ENCODE data around the gene KRT7.

Gene KRT7

DNA sequence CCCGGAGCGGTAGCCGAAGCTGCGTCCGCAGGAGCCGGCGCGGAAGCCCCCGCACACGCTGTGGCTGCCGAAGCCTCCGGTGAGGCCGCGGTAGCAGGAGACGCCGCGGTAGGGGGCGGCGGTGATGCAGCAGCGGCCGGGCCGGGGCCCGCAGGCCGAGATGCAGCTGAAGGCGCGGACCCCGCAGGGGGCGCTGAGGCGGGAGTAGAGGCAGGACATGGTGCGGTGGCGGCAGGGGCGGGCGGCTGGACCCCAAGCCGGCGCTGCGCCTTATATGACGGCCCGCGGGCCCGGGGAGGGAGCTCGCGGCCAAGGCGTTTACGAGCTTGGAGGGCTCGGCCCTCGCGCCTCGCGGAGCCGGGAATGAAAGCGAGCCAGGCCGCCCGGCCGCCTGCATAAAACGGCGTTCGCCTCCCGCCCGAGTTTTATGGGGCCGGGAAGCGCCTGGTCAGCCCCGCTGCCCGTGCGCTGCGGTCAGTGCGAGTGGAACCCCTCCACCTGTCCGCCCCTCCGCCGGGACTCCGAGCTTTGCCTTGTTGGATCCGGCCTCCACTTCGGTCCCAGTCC, 25.4 kb downstream of the KRT7 start:
- DNase-seq = no peak

GRCh38 chr12:52259657-52260243, 26.7 kb downstream of the KRT7 start:
- no peak for DNase-seq

DNA sequence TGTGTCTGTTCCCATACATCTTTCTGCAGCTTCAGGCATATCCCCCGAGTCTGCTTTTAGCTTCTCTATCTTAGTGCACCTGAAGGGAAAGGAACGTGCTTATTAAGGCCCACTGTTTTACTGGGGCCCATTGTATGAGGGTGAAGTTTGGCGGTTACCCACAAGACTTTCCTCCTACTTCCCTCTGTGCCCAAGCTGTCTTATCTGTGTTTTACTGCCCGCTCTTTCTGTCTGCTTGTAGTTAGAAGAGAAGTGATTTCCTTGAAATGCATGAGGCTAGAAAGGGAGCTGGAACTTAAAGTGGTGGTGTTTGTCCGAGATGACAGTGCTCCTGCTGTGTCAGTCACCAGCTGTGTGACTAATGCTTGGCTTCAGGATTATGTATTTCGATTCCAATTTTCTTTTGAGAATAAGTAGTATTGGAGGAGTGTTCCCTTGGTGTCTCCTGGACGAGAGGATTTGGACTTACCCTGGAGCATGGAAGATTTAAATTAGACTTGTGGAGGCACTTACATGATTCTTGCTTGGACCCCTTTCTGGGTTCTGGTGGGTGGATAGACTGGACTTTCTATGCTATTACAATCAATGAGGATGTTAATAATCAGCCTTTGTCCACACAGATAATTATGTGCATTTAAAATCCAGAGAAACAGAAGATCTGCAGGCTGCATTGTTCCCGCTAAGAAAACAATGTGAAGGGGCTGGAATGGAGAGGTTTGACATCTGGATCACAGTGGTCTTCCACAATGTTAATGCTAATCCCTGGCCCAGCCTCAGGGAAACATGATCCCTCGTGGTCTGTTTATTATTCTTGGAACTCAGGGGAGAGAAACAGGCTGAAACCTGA, 27.5 kb downstream of the KRT7 start:
- no peak for DNase-seq

DNA sequence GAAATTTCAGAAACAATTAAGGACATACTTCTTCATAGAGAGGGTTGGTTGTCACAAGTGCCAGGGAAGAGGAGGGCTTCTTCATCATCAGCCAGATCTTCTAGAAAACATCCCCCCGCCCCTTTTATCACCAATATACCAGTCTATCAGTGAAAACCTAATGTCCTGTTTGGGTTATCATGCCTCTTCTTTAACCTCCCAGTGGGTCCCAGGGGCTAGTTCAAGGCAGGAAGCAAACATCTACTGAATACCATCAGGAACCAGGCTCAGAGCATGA, 28.1 kb downstream of the KRT7 start:
- no peak for DNase-seq

DNA sequence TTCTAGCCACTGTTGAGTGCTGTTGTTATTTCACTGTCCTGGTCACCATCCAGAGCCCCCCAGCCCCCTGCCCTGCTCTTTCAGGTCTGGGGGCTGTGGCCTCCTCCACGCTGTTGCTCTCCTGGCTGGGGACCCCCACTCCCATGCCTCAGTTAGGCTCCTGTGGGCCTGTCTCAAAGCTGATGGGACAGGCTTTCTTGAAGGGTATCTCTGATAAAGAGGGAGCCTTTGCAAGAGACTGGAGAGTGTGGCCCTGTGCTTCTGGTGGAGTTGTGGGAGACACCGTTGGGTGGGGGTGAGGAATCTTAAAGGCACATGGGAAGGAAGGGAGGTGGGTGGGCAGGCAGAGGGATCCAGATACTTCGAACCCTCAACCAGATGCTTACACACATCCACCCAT, 29.2 kb downstream of the KRT7 start:
- DNase-seq = no peak

GRCh38 chr12:52263761-52264434, 30.9 kb downstream of the KRT7 start:
- DNase-seq = no peak

- DNase-seq = no peak
Measured at GRCh38 chr12:52264435-52264825, 31.4 kb downstream of the KRT7 start.

DNA sequence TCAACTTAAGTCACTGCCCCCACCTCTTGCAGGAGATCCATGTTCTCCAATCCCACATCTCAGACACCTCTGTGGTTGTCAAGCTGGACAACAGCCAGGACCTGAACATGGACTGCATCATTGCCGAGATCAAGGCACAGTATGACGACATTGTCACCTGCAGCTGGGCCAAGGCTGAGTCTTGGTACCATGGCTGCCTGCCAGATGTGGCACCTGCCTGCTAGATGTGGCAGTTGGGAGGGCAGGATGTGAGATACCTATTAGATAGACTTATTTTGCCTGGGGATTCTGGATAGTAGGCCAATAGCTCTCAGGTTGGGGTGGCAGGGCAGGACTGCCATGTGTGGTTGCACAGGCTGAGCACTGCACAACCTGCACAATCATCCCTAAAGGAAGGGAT, 33.5 kb downstream of the KRT7 start:
- no peak for DNase-seq

DNA sequence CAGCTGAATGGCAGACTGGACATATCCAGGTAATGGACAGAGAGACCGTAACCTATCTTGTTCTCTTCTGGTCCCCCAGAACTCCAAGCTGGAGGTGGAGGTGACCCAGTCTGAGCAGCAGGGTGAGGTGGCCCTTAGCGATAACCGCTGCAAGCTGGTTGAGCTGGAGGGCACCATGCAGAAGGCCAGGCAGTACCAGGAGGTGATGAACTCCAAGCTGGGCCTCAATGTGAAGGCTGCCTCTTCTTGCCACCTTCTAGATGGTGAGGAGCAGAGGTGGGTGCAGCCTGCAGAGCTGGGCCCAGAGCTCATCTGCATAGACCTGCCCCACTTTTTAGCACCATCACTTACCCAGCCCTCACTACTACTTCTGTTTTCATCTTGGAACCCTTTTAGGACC, 34.2 kb downstream of the KRT7 start:
- no peak for DNase-seq

DNA sequence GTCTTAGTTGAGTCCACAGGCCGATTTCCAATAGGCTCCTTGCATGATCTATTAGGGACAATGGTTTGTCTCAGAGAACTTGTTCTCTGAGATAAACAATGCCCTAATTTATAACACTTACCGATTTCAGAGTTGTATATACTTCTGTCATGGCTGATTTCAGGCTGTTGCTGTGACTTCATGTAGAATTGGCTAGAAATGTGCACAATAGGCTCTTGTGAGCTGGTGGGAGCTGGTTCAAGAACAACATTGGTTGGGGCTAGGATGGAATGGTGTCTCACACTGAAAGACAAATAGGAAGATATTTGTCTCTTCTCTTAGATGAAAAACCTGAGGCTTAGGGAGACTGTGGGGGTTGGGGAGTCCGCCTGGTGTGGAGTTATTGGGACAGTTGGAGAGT, 34.7 kb downstream of the KRT7 start:
- no peak for DNase-seq

- DNase-seq = no peak
Measured at GRCh38 chr12:52268212-52268611, 35.2 kb downstream of the KRT7 start.

GRCh38 chr12:52270541-52271070, 37.6 kb downstream of the KRT7 start:
- no peak for DNase-seq

DNA sequence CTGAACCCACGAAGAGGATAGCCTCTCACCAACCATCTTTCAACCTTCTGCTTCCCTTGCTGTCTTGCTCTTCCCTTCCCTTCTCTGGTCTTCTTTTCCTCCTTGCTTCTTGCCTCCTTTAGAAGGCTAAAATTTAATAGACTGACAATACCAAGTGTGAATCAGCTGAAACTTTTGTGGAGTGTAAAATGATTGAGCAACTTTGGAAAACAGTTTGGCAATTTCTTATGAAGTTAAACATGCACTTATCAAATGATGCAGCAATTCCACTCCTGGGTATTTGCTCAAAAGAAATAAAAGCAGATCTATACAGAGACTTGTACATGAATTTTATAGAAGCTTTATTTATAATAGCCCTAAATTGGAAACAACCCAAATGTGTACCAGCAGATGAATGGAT, 38.1 kb downstream of the KRT7 start:
- no peak for DNase-seq

DNA sequence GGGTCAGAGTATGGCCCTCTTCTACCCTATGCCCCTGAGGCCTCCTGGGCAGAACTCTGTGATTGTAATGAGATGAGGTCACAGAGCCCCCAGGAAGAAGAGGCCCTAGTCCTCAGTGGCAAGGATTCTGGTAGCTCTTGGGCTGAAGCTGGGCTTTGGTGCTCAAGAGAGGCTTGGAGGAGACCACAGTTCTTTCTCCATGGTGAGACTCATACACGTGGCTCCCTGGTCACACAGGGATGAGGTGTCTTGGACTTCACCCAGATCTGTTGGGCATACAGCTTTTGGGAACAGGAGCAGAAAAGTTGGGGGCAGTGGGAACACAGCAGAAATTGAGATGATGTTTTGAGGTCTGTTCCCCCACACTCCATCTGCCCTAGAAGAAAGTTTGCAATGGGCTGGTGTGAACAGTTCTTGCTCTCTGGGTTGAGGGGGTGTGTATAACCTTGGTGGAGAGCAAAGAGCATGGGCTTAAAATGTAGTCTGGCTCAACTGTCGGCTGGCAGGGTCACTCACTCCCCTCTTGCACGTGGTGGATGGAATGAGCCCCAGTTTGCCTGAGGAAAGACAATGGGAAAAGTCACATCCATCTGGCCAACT, 41.6 kb downstream of the KRT7 start, which contains the start of gene KRT86:
TSS of gene KRT86 (plus strand) at position 125 of the 600 bp plus-strand sequence. CDS start 27,272 bp downstream, outside the sequence.
- no peak for DNase-seq

DNA sequence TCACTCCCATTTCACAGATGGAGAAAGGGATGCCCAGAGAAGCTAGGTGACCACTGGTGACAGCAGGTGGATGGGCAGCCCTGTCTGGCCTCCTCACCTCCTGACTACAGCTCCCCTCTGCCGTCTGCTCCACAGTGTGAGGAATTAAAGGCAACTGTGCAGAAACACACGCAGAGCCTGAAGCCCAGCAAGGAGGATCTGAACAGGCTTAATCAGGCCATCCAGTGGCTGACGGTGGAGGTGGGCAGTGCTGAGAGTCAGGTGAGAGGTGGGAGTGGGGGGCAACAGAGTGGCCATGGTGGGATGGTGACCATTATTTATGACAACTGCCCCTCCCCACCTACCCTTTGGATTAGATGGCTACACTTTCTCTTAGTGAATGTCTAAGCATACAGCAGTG, 42.6 kb downstream of the KRT7 start:
- DNase-seq = no peak

GRCh38 chr12:52277486-52278245, 44.6 kb downstream of the KRT7 start:
- no peak for DNase-seq

DNA sequence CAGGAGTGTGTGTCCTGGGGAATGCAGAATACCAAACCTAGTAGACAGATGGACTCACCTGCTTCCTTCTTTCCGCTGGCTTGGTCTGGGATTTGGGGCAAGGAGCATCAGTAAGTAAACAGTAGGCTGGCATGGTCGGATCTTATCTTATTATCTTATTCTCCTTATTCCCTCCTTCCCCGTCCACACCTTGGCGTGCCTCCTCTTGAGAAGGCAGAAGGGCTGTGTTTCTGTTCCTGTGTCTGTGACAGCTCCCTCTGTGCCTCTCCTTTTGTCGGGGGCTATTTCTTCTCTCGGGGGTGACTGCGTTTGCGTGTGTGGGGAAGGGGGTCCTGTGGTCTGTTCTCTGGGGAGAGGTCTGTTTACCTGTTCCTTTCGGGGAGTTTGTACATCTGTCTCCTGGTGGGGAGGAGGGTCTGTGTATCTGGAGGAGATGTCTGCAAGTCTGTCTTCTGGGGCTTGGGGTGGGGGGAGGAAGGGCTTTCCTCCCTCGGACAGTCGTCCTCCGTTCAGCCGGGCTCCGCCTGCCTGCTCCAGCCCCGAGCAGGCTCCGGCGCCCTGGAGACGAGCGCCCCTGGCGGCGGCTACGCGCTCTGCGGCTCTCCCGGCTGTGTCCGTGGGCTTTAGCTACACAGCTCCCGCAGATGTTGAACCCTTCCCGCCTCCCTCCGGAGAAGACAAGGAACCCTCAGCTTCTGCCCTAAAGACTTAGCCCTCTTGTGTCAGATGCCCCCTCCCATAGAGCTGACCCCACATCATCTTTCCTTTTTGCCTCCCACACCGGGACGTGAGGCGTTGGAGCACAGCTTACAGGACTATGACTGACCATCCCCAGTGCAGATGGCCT, 45.8 kb downstream of the KRT7 start:
- DNase-seq = peak; percentile 89

DNA sequence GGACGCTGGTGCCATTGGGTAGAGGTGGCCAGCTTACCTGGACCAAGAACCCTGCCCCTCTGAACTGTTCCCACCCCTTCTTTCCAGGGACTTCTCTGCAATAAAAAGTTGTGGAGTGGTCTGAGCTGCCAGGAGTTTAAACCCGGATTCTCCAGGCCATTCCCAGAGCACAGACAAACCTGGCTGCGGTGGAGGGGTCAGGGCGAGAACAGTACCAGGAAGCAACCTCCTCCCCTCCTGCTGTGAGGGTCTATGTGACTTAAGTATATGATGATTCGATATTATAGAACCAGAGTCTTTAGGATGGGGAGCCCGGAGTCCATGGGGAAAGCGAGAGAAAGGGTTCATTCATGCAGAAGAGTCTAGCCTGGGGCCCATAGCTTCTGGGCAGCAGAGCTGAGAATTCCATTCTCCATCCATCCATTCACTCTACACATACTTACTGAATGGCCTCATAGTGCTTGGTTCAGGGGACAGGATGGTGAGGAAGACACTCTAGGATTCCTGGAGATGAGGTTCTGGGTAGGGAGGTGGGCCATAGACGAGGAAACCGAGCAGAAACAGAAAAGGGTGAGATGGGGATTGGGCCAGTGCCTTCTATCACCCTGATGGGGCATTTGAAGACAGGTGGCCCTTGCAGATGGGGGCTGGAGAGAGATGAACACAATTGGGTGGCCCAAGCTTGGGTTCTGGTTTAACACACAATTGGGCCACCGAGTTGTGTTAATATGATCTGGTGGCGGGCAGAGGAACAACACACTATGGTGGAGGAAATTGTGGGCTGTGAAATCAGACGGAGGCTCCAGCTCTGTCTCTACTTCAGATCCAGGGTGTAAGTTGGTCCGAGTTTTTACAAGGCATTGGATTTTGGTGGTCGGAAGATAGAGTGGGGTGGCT, 46.6 kb downstream of the KRT7 start:
- DNase-seq = no peak

GRCh38 chr12:52280319-52280795, 47.3 kb downstream of the KRT7 start:
- DNase-seq = no peak
